GM19239 (cell line): ENCODE data around the gene EME1.

Source experiments
- DNase-seq: peaks from one replicate; pipeline ENCODE4 v3.0.0; 2011; ENCODE audit warnings: low spot score; ENCODE audit not compliant: insufficient read length
- FAIRE-seq: peaks from 2 replicates; lab custom pipeline; 2011; peaks lifted over from hg19 to GRCh38; lab: Jason Lieb, UNC

The EME1 gene

DNA sequence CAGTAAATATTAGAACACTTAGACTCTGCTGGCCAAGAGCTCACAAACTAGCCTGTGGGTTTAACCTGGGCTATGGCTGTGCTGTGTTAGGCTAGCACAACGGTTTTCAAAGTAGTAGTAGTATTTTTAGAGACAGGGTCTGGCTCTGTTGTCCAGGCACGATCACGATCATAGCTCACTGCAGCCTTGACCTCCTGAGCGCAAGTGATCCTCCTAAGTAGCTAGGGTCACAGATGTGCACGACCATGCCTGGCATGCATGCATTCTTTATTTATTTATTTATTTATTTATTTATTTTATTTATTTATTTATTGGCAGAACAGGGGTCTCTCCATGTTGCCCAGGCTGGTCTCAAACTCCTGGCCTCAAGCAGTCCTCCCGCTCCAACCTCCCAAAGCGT, 10.4 kb upstream of the EME1 start:
- DNase-seq, result no peak

DNA sequence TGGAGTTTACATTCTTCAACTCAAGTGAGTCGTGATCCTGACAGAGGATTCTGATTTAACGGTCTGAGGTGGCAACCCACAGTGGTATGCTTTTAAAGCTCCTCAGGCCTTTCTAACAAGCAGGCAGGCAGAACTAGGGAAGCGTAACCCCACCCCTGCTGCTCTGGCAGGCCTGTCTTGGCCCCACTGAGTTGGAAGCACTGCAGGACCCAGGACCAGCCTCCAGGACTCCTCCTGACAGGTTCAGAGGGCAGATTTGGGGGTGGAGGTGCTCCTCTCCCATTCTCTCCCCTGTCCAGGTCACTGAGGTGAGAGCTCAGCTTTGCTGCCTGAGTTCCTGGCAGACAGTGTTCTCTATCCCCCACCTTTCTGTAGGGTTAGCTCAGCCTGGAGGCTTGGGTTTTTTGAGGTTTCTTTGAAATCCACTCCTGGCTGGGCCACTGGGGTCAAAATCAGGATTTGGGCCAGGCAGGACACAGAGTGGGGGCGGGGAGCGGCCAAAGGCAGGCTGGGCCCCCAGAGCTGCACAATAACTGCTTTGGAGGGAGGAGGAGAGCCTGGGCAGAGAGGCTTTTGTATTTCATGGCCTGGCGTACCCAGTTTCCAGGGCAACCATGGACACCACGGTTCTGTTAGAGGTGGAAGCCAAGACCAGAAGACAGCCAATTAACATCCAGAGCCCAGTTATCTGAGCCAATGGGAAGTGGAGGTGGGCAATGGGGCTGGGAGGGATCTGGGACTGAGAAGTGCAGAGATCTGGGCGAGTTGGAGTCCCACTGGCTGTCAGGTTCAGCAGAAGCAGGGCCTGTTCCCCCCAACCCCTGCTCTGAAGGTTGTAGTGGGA, 9.6 kb upstream of the EME1 start:
- FAIRE-seq (no peak), DNase-seq (no peak)

More for the DNA sequence above, 10.4 kb upstream of the EME1 start:
- FAIRE-seq, result no peak

DNA sequence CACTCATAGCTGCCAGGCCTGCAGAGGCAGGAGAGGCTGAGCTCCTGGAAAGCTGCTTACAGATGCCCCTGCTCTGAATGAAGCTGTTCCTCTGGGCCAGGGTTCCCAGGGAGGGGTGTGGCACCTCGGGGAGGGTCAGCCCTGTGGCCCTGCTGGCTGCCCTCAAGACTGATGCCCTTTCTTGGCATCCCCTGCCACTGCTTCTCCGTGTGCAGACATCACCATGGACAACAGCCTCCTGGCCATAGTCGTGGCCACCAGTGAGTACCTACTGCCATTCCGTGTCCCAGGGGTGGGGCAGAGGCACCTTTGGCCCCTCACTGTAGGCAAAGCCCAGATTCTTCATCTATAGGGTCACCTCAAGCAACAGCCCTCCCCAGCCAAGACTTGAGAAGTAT, 9.0 kb upstream of the EME1 start:
- DNase-seq (no peak), FAIRE-seq (no peak)

DNA sequence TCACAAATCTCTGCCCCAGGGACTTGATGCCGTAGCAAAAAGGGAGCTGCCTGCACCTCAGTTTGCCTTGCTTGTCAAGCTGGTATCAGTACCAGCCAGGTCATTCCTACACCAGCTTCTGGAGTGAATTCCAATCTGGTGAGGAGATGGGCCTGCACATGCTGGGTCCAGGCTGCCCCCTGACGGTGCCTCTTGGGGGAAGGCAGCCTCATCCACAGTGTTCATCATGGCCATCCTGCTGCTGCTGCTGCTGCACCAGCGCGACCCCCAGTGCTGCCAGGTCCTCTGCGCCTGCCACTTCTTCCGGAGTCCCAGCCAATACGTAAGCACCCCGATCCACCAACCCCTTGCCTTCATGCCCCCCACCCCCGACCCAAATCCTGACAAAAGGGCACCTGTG, 8.3 kb upstream of the EME1 start:
- DNase-seq (no peak), FAIRE-seq (no peak)

DNA sequence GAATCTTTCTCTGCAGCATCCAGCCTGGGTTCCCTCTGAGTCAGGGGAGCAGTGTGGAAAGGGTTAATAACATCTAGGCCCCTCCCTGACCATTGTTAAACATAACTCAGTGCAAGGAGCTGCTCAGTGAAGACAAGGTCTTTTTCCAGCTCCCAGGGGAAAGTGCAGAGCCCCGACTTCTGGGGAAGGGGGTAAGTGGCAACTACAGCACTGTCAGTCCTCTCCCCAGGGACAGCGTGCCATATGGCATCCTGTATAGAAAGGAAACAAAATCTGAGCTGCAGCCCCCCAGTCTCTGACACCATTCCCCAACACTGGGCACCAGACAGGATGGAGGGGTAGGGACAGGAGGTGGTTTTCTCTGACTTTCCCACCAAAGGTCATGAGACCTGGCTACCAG, 7.9 kb upstream of the EME1 start:
- DNase-seq (no peak), FAIRE-seq (no peak)

DNA sequence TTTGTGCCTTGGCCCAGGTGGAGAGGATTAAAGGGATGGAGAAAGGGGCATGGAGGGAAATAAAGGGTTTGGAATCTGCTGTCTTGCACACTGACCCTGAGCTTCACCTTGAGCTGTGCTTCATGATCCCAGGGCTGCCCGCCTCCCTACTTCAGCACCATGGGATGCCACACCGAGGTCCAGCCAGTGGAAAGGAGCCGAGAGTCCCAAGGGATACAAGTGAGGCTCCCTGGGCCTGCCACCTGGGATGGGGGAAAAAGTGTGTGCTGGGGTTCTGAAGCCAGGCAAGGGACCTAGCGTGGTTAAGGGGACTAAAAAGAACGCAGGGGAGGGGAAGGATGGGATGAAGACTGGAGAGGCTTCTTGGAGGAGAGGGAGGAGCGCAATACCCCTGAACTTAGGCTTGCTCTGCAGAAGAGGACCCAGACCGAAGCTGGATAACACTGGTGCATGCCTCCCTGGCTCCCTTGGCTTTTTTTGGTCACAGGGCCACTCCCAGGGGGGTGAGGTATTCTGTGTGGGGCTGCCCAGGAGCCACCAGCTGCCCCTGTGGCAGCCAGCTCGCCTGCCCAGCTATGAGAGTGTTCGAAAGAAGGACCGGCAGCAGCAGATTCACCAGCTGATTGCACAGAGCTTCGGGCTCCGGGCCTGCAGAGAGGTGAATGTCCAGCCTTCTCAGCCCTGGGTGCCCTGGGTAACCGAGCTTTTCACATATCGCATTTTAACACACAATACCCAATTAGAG, 7.2 kb upstream of the EME1 start:
- DNase-seq (no peak), FAIRE-seq (no peak)

DNA sequence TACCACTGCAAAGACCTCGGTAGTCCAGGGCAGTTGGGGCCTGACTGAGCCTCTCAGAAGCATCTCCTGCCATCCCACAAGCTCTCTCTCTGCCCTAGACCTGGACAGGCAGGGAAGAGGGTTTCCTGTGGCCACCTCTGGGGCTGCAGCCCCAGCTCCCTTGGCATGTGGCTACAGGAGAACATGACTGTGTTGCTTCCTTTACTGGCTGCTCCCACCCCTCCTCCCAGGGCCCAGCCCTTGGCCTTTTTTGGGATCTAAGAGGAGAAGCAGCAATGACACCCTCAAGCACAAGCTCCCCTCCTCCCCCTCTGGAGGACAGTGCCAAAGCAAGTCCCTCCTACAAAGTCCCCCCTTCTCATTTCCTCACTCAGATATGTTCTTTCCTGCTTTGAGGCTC, 5.6 kb upstream of the EME1 start:
- DNase-seq, result no peak
- no peak for FAIRE-seq

DNA sequence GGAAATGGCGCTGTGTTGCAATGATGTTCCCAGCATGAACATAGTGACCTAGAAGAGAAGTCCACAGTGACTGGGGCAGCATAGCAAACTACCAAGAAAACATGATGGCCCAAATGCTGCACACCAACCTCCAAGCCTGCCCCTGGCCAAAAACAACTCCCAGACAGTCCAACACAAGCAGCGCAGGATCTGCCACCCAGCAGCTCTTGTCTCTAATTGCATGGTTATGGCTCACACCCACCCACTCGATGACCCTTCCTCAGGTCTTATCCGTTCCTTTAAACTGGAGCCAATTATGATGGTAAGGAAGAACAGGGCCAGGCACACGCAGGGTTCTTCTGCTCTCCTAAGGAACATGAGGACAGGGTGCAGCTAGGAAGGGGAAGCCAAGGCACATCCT, 3.0 kb upstream of the EME1 start:
- DNase-seq, result no peak
- no peak for FAIRE-seq

DNA sequence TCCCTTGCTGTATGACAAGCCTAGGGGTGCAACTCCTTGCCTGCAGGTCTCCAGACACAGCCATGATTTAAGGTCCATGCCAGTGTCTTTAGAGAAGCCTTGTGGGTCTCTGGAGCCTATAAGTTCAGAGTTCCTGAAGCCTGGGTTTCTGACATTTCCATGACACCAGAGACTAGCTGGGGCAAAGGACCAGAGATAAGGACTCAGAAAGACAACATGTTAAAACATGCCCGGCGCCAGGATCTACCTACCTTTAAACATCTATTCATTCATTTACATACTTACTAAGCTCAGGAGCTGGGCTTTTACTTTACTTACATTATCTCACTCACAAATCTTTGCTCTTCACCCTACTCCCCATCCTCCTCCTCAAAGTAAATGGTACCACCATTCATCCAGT, 1.5 kb upstream of the EME1 start:
- DNase-seq, result no peak
- FAIRE-seq, result no peak

DNA sequence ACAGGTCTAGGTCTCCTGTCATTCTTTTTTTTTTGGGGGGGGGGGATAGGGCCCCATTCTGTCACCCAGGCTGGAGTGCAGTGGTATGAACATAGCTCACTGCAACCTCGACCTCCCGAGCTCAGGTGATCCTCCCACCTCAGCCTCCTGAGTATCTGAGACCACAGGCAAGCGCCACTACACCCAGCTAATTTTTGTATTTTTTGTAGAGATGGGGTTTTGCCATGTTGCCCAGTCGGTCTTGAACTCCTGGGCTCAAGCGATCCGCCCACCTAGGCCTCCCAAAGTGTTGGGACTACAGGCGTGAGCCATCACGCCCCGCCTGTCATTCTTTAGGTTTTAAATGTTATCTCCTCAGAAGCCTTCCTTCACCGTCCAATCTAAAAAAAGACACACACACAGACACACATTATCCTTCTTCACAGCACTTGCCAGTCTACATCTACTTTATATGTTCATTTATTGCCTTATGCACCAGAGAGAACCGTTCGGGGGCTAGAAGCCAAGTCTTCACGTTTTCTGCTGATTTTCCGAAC, 739 bp upstream of the EME1 start:
- DNase-seq, result no peak
- FAIRE-seq, result no peak

DNA sequence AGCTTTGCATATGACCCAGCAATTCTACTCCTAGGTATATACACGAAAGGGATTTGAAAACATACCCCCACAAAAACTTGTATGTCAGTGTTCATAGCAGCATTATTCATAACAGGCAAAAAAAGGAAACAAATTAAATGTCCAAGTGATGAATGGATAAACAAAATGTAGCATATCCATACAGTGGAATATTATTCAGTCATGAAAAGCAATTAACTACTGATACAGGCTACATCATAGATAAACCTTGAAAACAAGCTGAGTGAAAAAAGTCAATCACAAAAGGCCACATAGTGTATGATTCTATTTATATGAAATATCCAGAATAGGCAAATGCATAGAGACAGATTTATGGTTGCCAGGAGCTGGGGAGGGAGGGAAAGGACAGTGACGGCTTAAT, 676 bp downstream of the EME1 start:
- FAIRE-seq, result no peak
- no peak for DNase-seq

DNA sequence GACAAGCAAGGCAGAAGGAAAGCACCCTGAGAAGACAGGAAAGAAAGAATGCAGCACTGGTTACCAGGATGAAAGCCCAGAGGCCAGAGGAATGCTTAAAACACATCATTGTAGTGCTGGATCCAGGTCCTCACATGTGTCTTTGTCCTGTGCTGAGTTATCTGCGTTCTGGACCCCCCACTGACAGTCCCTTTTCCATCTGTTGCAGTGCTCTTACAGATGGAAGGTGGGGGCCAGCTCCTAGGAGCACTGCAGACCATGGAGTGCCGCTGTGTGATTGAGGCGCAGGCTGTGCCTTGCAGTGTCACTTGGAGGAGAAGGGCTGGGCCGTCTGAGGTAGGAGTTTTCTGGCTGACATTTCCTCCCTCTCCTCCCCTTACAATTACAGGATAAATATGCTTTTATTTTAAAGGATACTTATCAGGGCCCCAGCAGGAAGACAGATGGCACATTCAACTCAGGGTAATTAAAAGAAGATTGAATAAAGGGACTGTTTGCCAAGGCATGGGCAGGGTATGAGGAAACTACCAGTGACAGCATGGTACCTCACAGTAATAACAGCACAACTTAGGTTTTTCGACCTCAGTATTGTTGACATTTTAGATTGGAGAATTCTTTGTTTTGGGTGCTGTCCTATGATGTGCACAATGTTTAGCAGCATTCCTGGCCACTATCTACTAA, 3.0 kb downstream of the EME1 start:
- no peak for FAIRE-seq
- DNase-seq, result no peak

DNA sequence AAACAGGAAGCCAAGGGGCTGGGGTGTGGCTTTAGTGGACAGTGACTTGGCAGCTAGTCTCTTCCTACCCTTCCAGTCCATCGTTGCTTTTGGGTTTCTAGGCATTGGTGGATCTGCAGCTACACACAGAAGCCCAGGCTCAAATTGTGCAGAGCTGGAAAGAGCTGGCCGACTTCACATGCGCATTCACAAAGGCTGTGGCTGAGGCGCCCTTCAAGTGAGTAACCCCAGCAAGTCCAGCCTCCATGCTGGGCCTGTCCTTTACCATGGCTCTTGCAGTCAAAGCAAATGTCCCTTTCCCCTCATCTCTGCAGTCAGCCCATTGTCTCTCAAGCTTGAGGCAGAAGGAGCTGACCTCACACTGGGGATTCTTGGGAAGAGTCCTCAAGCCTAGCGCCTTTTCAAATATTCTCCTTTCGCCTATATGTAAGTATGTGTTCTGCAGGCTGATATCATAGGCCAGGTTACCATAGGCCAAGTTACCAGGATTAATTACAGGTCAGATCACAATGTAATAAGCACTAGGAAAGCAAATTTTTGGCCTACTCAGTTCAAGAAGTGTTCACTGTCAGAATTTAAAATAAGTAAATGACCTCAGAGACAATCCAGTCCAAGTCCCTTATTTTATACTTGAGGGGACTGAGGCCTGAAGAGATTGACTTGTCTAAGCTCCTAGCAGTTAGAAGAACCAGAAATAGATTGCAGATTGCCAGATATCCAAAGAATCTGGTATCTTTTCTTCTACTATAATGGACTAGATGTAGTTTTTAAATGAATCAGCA, 6.5 kb downstream of the EME1 start:
- DNase-seq (no peak), FAIRE-seq (no peak)

DNA sequence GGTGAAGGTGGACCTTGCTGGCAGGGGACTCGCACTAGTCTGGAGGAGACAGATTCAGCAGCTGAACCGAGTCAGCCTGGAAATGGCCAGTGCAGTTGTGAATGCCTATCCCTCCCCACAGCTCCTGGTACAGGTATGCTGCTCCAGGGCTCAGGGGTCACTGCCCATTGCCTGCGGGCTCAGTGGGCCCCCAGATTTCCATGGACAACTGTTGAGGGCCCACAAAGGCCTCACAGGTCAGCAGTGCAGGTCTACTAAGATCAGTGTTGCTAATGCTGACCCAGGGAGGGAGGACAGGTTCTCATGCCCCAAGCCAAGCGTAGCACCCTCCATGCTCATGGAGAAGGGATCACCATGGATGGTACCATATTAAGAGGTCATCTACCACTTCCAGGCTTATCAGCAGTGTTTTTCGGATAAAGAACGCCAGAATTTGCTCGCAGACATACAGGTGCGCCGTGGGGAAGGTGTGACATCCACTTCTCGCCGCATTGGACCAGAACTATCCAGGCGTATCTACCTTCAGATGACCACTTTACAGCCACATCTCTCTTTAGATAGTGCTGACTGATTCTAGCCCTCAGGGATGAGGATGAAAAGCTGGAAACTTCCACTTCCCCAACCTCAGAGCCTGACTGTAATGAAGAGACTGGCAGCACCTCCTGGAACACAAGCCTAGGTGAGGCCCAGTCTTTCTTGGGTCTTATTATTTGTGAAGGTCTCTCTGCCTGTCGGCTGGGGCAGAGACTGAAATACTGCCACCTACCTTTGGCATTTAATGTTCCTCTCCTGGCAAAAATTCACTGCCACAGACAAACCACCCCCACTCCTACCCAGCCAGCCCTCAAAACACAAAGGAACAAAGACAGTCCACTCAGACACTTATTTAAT, 7.6 kb downstream of the EME1 start:
- no peak for FAIRE-seq
- DNase-seq, result no peak

DNA sequence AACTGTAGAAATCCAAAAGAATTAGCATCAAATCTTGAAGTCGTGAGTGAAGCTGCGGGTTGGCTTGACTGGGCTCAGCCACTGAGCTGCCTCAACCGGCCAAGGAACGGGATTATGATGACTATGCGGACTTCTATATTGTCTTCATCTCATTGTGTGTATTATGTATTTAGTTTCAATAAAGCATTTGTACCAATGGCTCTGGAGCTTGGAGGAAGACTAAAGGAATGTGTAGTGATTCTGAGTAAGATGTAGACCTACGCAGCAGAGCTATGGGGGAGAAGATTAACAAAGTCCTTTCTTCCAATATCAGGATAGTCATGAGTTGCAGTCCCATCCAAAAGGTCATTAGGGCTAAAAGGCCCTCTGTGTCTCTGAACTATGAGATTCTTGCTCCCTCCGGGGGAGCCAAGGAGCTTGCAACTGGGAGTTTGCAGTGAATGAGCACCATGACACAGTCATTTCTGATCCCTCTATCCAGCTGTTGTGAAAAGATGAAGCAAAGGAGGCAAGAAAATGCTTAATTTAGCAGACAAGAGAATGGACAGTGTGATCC, 8.3 kb downstream of the EME1 start:
- FAIRE-seq, result no peak
- DNase-seq, result no peak

DNA sequence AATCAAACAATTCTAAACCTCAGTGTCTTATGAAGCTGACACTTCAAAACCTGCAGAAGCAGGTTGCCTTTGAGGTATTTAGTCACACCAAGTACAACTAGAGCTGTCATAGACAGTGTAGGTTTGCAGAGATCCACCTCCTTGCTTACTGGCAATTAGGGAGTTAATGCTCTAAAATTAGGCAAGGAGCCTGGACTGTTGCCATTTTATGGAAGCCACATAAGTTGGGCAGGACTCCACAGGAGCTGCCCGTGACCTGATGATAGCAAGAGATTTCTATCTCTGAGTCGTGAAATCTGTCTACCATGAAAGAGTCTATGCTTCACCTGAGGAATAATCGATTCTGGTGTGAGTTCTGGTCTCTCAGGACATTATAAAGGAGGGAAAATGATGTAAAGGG, 8.9 kb downstream of the EME1 start:
- no peak for FAIRE-seq

DNA sequence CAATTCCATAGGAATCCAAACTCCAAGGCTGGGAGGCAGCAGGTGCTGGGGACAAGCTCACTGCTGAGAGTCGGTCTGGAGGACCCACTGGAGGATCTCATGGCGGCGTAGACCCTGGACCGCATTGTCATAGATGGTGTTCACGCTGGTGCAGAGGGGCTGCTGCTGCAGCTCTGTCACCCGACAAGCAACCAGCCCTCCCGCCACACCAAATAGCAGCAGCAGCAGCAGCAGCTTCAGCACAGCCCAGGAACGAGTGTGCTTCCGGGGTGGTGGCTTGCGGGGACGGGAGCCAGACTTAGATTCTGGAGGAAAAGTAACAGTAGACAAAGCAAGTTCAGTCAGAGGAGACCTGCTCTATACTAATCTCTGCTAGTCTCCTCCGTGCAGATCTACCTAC, 9.9 kb downstream of the EME1 start:
- no peak for FAIRE-seq
- DNase-seq, result no peak

More for the DNA sequence above, 8.9 kb downstream of the EME1 start:
- no peak for DNase-seq

DNA sequence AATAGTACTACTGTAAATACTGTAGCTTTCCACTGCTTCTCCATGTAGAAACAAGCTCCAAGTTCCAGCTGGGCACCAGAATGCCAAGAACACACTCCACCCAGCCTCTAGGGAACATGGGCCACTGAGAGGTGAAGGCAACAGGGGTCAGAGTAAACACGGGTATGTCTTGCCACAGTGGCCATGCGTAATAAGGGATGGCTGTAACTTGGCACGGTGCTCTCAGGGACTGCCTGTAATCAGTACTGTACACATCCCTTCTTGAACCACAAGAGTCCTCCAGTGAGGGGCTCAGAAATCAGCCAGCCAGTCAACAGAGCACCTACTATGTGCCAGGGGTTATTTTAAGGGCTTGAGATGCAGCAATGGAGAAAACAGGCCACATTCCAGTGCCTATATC, 13.5 kb downstream of the EME1 start:
- DNase-seq, result no peak
- no peak for FAIRE-seq

DNA sequence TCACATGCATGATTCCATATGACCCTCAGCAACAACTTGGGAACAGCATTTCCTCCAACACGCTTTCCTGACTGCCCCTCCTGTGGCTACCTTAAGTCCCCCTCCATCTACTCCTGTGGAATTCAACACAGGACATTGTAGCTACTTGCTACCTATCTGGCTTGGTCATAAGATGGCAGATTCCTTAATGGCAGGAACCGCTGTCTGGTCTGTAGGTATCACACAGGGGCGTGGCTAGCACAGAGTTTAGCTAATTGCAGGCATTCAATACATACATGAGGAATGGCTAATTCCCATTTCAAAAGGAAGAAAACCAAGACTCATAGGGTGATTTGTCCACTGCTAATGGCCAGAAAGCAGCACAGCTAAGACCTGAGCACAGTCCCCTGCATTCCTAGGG, 15.7 kb downstream of the EME1 start:
- FAIRE-seq, result no peak
- no peak for DNase-seq
